ENCODE results near the gene FRMD4A.

- TF ChIP-seq CTCF (IDR thresholded peaks at IDR 0.05) = no peak
- TF ChIP-seq POLR2A (IDR thresholded peaks at IDR 0.05) = no peak
These were observed 717.9 kb downstream of the FRMD4A start for GRCh38 chr10:13612654-13613373.
